Measurements from ENCODE around the gene NDUFA8.

Gene NDUFA8

DNA sequence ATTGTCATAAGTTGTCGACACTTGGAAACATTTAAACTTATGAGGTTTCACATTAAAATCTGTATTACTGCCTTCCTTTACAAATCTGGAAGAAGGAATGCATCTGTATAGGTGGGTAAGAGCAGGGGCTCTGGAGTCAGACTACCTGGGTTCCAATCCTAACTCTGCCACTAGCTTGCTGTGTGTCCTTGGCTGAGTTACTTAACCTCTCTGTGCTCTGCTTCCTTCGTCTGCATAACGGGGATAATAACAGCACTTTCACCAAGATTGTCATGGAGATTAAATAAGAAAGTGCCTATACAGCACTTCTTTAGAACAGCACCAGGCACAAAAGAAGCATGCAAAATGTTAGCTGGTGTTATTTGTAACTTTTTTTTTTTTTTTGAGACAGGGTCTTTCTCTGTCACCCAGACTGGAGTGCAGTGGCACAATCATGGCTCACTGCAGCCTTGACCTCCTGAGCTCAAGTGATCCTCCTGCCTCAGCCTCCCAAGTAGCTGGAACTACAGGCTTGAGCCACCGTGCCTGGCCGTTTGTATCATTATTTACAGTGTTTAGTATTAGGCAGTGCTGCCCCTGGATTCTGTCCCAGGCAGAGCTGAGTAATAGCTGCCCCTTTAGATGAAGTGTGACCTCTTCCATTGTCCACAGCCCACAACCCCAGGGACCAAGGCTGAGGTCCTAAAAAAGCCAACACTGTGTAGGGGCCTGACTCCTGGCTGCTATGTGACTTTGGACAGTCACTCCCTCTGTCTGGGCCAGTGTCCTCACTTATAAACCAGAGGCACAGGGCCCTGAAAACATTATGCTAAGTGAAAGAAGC is 41.0 kb downstream of the NDUFA8 start:
- TF ChIP-seq, protein P1, sequence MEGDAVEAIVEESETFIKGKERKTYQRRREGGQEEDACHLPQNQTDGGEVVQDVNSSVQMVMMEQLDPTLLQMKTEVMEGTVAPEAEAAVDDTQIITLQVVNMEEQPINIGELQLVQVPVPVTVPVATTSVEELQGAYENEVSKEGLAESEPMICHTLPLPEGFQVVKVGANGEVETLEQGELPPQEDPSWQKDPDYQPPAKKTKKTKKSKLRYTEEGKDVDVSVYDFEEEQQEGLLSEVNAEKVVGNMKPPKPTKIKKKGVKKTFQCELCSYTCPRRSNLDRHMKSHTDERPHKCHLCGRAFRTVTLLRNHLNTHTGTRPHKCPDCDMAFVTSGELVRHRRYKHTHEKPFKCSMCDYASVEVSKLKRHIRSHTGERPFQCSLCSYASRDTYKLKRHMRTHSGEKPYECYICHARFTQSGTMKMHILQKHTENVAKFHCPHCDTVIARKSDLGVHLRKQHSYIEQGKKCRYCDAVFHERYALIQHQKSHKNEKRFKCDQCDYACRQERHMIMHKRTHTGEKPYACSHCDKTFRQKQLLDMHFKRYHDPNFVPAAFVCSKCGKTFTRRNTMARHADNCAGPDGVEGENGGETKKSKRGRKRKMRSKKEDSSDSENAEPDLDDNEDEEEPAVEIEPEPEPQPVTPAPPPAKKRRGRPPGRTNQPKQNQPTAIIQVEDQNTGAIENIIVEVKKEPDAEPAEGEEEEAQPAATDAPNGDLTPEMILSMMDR (IDR thresholded peaks at IDR 0.05), result no peak

DNA sequence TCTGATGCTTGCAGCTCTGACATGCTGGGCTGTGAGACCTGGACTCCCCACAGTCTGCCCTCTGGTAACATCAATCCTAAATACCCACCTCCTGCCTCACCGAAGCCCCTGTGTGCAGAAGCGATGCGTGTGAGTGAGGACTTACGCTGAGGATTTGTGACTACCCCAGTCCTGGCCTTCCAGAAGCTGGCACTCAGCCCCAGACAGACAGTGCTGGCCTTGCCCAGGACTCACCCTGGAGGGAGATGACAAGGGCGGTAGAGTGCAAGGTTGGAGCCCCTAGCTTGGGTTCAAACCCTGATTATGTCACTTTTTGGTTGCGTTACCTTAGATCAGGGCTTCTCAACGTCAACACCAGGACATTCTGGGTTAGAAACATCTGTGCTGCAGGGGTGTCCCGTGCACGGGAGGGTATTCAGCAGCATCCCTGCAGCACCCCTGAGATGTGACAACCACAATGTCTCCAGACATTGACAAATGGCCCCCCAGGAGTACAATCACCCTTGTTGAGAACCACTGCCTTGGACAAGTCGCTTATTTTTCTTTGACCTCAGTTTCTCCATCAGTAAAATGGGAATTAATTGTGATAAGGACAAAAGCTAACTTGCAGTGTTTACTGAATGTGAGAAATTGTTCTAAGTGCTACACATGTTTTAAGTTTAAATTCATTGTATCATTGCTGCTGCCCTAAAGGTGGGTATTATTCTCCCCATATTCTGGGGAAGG is 43.0 kb downstream of the NDUFA8 start:
- TF ChIP-seq, protein P1 (IDR thresholded peaks at IDR 0.05), result no peak

- TF ChIP-seq, protein P1 (IDR thresholded peaks at IDR 0.05), result no peak
Observed at GRCh38 chr9:122116040-122116439, 43.5 kb downstream of the NDUFA8 start.

DNA sequence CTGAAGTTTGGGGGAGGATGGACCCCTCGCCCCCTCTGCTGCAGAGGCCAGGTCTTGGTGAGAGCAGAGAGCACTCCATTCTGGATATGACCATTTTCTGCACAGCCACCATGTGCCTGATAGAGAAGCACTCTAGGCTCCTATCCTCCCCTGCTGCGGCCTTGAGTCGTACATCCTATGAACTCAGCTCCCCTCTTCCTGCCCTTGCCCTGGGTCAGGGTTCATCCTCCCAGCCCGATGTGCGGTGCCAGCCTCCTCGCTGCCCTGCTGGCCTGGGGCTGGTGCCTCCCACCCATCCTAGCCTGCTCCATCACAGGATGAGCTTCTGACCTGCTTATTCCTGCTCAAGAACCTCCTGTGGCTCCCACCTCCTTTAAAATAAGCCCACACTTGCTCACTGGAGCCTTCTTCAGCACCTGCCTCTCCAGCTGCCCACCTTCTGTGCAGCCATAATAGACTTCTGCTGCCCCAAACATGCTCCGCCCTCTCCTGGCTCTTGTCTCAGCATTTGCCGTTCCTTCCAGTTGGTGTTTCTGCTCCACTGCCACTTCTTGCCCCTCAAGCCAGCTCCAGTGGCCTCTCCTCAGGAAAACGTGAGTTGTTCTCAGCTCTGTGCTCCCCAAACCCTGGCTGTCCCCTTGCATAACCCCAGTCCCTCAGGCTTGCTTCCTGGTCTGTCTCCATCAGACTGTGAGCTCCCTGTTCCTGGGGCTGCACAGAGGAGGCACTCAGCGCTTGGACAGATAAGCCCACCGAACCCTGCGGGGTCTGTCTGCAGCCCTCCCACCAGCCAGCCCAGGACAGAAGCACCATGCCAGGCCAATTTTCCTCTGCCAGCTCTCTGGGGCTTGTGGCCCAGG is 44.2 kb downstream of the NDUFA8 start:
- TF ChIP-seq, protein P1 (IDR thresholded peaks at IDR 0.05), result no peak

- TF ChIP-seq, protein P1 (IDR thresholded peaks at IDR 0.05), result no peak
Observed at GRCh38 chr9:122113574-122113973, 46.0 kb downstream of the NDUFA8 start.

DNA sequence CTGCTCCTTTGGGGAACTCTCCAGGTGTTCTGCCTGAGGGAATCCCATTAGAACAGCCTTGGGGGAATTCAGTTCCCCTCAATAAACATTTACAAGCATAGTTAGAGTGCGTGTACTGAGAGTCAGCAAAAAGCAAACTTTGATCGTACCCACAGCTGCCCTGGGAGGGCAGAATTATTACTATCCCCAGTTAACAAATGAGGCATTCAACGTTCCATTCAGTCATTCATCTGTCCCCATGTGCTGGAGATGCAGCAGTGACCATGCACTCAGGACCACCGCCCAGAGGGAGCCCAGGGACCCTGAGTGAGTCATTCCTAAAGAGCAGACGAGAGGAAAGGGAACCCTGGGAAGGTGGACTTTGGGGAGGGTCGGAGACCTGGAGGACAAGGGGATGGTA is 47.3 kb downstream of the NDUFA8 start:
- TF ChIP-seq, protein P1 (IDR thresholded peaks at IDR 0.05), result no peak

DNA sequence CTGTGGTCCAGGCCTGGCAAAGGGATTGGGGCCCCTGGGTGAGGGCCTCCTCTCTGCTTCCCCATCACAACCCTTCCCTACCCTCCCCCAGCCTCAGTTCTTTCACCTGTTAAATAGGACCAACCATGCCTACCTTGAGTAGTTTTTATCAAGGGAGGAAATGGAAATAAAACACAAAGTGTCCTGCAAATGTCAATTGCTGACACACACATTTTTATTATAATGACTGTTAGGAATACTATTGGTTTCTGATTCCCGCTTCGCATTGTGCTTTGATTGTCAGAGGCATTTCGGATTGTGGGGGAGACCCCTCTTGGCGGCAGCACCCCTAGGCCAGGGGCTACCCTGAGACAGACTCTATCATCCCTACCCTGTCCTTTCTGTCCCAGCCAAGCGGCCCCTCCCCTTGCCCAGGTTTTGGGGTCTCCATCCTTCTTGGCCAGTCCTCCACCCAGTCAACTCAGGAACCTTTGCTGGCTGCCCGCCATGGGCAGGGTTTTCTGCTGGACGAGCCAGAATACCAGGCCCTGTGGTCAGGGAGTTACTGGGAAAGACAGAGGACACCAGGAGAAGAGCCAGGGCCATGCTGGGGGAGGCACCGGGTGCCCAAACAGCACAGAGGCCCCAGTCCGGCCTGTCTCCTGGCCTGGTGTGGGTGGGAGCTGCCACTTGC is 48.0 kb downstream of the NDUFA8 start:
- TF ChIP-seq, protein P1 (IDR thresholded peaks at IDR 0.05), result no peak

Data from LNCAP (cell line).